ENCODE data around the gene OXNAD1. TPM values are rescaled to one million over a fixed set of nuclear protein-coding genes. Genes with fewer than 3 reads are reported as not detected.

The OXNAD1 gene
- total RNA-seq, 2 donors from 2014 or later = 16.1 to 22.4 TPM

DNA sequence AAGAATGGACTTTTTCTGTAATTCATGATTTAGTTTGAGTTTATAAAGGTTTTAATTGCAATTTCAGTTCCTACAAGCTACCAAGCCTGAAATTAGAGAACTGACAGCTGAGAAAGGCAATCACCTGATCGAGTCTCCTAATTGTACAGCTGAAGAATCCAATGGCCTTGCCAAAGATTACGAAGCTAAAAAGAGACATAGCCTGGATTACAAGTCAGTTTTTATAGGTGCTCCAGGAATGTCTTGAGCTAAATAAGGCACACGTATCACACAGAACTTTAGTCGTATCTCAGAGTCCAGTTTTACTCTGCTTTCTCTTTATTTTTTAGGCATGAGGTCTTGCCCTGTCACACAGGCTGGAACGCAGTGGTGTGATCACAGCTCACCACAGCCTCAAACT is 6.8 kb upstream of the OXNAD1 start:
- Histone ChIP-seq H3K36me3 (ENCODE audit: control insufficient read depth, insufficient read depth, low read length) (peaks cover 37% of the 10 kb centered on the region), H3K9ac (ENCODE audit: extremely low read depth, low read length, poor library complexity, severe bottlenecking) (no peak overlapping the region), H3K4me1 (ENCODE audit: control insufficient read depth, insufficient read depth, low read length) (no peaks in the 10 kb centered on the region), H3K27me3 (ENCODE audit: control insufficient read depth, insufficient read depth, low read length, poor library complexity, severe bottlenecking) (no peaks in the 10 kb centered on the region), H3K9me3 (ENCODE audit: control insufficient read depth, low read length) (no peaks in the 10 kb centered on the region), H3K4me3 (ENCODE audit: low read length) (no peak overlapping the region), H3K27ac (ENCODE audit: low read depth, low read length) (no peak overlapping the region)
- H3K4me1 Mint-ChIP-seq = no peaks in the 10 kb centered on the region
- TF ChIP-seq, protein P1, sequence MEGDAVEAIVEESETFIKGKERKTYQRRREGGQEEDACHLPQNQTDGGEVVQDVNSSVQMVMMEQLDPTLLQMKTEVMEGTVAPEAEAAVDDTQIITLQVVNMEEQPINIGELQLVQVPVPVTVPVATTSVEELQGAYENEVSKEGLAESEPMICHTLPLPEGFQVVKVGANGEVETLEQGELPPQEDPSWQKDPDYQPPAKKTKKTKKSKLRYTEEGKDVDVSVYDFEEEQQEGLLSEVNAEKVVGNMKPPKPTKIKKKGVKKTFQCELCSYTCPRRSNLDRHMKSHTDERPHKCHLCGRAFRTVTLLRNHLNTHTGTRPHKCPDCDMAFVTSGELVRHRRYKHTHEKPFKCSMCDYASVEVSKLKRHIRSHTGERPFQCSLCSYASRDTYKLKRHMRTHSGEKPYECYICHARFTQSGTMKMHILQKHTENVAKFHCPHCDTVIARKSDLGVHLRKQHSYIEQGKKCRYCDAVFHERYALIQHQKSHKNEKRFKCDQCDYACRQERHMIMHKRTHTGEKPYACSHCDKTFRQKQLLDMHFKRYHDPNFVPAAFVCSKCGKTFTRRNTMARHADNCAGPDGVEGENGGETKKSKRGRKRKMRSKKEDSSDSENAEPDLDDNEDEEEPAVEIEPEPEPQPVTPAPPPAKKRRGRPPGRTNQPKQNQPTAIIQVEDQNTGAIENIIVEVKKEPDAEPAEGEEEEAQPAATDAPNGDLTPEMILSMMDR (conservative IDR thresholded peaks at IDR 0.05) = no peak
- H3K27ac Mint-ChIP-seq = no peak overlapping the region
- no peaks in the 10 kb centered on the region for H3K27me3 Mint-ChIP-seq (ENCODE audit: insufficient read depth)
- peaks cover 6% of the 10 kb centered on the region for H3K36me3 Mint-ChIP-seq (ENCODE audit: low read depth)
- DNase-seq = no peak
- H3K4me3 Mint-ChIP-seq = no peak overlapping the region
- WGBS, 2 experiments (ENCODE audit: insufficient coverage in 1 of 2, insufficient read length in 1 of 2) = 91 to 95% methylated on average over 5 of the region's 5 CpGs
- H3K9me3 Mint-ChIP-seq = no peaks in the 10 kb centered on the region

DNA sequence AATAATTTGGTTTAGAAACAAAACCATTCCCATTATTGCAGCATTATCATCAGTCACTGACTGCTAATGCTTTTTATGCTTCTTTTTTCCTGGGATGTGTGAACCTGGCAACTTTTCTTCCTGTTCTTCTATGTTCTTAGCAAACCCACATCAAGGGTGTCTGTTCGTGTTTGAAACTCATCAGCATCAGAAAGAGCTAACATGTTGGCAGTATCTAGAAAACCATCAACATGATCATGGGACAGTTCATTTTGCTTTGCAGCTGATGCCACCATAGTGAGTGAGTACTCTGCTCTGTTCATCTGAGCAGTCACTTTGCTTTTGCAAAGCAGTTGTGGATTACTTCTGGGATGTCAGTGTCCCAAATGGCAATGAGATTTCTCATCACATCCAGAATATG is 6.1 kb upstream of the OXNAD1 start:
- Mint-ChIP-seq H3K36me3 (ENCODE audit: low read depth) (peaks cover 6% of the 10 kb centered on the region), H3K27me3 (ENCODE audit: insufficient read depth) (no peaks in the 10 kb centered on the region), H3K9me3 (no peaks in the 10 kb centered on the region), H3K27ac (no peak overlapping the region), H3K4me1 (peaks cover under 1% of the 10 kb centered on the region), H3K4me3 (no peak overlapping the region)
- DNase-seq = no peak
- no peaks in the 10 kb centered on the region for H3K9me3 ChIP-seq (ENCODE audit: control insufficient read depth, low read length)
- no peak overlapping the region for H3K9ac ChIP-seq (ENCODE audit: extremely low read depth, low read length, poor library complexity, severe bottlenecking)
- no peak overlapping the region for H3K4me3 ChIP-seq (ENCODE audit: low read length)
- no peaks in the 10 kb centered on the region for H3K4me1 ChIP-seq (ENCODE audit: control insufficient read depth, insufficient read depth, low read length)
- H3K27ac ChIP-seq (ENCODE audit: low read depth, low read length) = no peak overlapping the region
- WGBS, 2 experiments (ENCODE audit: insufficient coverage in 1 of 2, insufficient read length in 1 of 2) = 89% methylated on average over 1 of the region's 1 CpG
- TF ChIP-seq, protein P1 (conservative IDR thresholded peaks at IDR 0.05) = no peak
- H3K36me3 ChIP-seq (ENCODE audit: control insufficient read depth, insufficient read depth, low read length) = peaks cover 37% of the 10 kb centered on the region
- H3K27me3 ChIP-seq (ENCODE audit: control insufficient read depth, insufficient read depth, low read length, poor library complexity, severe bottlenecking) = no peaks in the 10 kb centered on the region

DNA sequence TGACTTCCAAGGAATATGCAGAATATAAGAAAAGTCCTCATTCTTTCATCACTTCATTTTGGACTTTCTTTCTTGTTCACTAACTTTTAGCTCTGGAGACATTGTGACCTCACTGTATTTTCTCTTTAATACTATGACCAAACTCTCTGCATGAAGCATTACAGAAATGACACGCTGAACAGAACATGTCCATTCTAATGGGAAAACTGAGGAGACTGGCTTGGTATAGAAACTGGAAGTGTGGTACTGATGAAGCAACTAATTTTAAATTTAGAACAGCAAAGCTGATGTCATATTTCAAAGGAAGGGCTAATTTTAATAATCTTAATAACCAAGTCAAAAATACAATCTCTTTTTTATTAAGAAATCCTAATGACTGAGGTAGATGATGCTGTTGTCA is 5.0 kb upstream of the OXNAD1 start:
- H3K9me3 Mint-ChIP-seq = no peaks in the 10 kb centered on the region
- H3K27me3 Mint-ChIP-seq (ENCODE audit: insufficient read depth) = no peaks in the 10 kb centered on the region

More for the DNA sequence above, 5.0 kb upstream of the OXNAD1 start:
- H3K36me3 Mint-ChIP-seq (ENCODE audit: low read depth) = peaks cover 6% of the 10 kb centered on the region
- Histone ChIP-seq H3K9ac (ENCODE audit: extremely low read depth, low read length, poor library complexity, severe bottlenecking) (no peak overlapping the region), H3K9me3 (ENCODE audit: control insufficient read depth, low read length) (no peaks in the 10 kb centered on the region), H3K27ac (ENCODE audit: low read depth, low read length) (no peak overlapping the region), H3K27me3 (ENCODE audit: control insufficient read depth, insufficient read depth, low read length, poor library complexity, severe bottlenecking) (no peaks in the 10 kb centered on the region), H3K4me3 (ENCODE audit: low read length) (no peak overlapping the region), H3K4me1 (ENCODE audit: control insufficient read depth, insufficient read depth, low read length) (no peaks in the 10 kb centered on the region), H3K36me3 (ENCODE audit: control insufficient read depth, insufficient read depth, low read length) (peaks cover 37% of the 10 kb centered on the region)
- no peak overlapping the region for H3K4me3 Mint-ChIP-seq
- peaks cover 4% of the 10 kb centered on the region for H3K4me1 Mint-ChIP-seq
- H3K27ac Mint-ChIP-seq = no peak overlapping the region
- DNase-seq = no peak
- WGBS, 2 experiments (ENCODE audit: insufficient coverage in 1 of 2, insufficient read length in 1 of 2) = 80 to 100% methylated on average over 1 of the region's 1 CpG
- TF ChIP-seq, protein P1 (conservative IDR thresholded peaks at IDR 0.05) = no peak
